ENCODE measurements around the gene ING1.
A peak's percentile ranks its signal among the peaks of the same experiment; 100 is the strongest.
"Not testable (repeated sequence)": the region's sequence is repeated elsewhere in the genome, so short reads cannot be mapped to it uniquely, and the experiment has no call there.

ING1 gene

DNA sequence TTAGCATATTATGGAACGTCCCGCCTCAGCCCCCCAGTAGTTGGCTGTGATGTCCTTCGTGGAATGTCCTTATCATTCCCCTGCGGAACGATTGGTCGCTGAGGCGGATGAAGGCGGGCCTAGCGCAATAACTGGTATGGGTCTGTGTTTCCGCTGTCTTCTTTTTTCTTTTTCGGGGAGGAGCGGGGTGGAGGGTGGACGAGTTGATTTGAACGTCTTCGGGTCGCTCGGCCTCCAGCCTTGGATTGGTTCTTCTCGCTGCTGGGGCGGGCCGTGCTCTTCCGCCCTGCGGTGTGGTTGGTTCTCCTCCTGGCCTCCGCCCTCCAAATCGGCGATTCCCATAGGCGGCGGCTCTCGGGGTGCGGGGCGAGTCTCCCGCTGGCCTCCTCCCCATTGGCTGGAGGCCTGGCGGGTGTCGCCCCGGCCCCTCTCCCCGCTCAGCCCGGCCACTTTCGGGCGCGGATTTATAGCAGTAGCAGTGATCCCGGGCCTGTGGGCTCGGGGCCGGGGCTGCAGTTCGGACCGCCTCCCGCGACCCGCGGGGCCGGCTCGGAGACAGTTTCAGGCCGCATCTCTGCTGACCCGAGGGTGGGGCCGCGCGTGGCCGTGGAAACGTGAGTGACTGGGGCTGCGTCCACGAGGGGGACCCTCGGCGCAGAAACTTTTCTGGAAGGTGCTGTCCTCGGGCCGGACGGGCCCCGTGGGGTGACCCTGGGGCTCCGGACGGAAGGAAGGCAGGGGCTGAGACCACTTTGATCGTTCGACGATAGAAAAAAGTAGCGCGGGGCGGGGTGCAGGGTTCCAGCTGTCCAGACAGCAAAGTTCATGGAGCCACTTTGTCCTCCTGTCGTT is 2.1 kb downstream of the ING1 start:
- peak; percentile 100 for DNase-seq (ENCODE audit: low spot score)

DNA sequence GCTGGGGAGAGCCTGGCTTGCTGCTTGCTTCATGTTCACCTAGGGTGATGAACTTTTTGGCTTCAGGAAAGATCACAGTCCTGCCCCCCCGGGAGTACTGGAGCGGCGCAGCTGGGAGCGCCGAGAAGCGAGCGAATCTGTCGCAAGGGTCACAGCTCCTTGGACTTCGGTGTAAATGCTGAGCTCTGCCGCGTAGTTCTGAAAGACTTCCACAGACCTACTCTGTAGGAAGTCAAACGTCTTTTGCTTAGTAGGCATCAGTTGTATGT is 2.7 kb downstream of the ING1 start:
- peak; percentile 47 for DNase-seq (ENCODE audit: low spot score)

DNA sequence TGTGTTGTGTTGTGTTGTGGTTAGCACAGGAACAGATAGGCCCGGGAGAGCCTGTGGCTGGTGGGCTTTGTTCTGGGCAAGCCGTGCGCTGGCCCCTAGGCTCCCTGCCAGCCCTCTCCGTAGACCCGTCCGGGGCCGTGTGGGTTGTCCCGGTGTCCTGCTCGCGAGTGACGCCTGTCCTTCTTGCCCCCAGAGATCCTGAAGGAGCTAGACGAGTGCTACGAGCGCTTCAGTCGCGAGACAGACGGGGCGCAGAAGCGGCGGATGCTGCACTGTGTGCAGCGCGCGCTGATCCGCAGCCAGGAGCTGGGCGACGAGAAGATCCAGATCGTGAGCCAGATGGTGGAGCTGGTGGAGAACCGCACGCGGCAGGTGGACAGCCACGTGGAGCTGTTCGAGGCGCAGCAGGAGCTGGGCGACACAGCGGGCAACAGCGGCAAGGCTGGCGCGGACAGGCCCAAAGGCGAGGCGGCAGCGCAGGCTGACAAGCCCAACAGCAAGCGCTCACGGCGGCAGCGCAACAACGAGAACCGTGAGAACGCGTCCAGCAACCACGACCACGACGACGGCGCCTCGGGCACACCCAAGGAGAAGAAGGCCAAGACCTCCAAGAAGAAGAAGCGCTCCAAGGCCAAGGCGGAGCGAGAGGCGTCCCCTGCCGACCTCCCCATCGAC is 5.7 kb downstream of the ING1 start:
- DNase-seq (ENCODE audit: low spot score), result no peak

DNA sequence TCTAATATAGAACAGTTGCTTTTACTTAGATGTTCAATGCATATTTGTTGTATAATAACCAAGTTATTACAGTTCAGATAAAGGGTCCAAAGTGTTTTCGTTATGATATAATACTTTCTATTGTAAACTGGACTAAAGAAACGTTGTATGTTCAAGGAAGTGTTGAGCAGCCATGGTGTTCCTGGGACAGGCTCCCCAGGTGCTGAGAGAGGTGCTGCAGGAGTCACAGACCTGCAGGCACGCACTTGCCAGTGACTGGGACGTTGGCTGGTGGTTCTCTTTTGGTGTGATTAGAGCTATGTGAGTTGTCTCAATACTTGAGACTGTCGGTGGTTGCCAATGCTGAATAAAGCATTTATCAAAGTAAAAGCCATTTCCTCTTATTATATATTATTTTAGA is 9.5 kb downstream of the ING1 start:
- no peak for DNase-seq (ENCODE audit: low spot score)

DNA sequence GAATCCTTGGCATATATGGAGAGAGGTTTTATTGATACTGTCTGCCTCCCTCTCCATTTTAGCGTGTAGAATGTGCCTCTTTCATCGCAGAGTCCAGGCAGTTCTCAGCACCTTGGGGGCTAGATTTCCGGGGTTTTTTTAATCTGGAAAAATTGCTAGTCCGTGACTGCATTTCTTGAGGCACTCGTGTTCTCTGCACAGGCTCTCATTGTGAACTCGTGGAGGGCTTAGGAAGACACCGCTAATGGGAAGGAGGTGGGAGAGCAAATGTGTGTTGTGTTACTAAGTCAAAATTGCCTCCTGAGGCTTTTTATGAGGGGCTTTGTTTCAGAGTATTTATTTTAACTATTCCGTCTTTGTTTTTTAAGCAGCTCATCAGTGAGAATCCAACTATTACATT is 10.1 kb downstream of the ING1 start:
- no peak for DNase-seq (ENCODE audit: low spot score)

DNA sequence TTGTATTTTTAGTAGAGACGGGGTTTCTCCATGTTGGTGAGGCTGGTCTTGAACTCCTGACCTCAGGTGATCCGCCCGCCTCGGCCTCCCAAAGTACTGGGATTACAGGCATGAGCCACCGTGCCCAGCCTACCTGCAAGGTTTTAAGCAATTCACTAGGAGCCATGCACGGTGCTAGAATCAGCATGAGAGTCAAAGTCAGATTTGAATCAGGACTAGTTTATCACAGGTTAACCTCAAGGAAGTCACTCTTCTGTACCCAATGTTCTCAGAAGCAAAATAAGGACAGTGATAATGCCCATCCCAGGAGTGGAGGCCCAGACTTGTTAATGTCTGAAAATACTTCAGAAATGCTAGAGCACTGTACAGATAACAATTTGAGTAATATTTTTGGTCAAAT is 12.7 kb downstream of the ING1 start:
- DNase-seq (ENCODE audit: low spot score), result not testable (repeated sequence)

DNA sequence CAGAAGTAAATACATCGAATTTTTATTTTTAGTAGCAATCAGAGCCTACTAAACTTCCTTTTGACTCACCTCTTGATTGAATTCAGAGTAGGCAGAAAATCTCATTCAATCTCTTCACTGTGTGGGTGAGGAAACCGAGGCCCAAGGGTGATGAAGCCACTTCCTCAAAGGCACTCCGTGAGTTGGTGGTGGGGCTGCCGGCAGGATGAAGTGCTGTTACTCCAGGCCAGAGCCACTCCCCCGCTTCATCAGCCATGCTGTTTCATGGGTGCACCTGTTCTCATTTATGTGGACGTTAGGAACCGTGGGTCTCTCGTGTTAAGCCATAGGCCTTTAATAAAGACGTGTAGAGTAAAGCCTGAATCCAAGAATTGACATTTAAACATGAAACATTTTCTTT is 13.2 kb downstream of the ING1 start:
- DNase-seq (ENCODE audit: low spot score), result no peak

DNA sequence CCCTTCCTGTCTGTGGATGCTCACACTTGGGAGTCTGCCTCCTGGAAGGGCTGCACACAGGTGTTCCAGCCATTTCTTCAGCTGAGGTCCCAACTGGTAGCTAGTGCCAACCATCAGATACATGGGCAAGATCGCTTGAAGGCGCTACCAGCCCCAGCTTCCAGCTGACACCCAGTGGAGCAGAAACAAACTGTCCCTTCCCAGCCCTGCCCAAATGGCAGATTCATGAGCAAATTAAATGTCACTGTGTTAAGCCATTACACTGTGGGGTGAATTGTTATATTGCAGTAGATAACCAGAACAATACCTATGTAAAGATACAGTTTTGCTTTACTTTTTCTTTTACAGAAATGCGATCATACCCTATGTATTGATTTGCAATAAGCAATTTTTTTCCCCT is 17.6 kb downstream of the ING1 start:
- DNase-seq (ENCODE audit: low spot score), result no peak

DNA sequence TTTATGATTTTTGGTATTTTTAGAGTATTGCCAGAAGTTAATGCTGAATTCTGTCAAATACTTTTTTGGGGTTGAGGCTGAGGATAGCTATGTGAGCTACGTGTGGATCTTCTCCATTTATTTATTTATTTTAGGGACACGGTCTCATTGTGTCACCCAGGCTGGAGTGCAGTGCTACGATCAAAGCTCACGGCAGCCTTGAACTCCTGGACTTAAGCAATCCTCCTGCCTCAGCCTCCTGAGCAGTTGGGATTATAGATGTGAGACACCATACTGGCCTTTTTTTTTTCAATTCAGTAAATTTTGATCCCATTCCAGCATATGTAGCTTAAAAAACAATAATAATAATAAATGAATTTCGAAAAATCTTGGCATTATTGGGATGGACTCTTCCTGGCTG is 21.1 kb downstream of the ING1 start:
- no peak for DNase-seq (ENCODE audit: low spot score)

DNA sequence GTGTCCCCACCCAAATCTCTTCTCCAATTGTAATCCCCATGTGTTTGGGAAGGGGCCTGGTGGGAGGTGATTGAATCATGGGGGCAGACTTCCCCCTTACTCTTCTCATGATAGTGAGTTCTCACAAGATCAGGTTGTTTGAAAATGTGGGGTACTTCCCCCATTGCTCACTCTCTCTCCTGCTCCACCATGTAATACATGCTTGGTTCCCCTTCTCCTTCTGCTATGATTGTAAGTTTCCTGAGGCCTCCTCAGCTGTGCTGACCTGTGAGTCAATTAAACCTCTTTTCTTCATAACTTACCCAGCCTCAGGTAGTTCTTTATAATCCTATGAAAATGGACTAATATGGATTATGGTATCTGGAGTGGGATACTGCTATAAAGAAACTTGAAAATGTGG is 24.1 kb downstream of the ING1 start:
- DNase-seq (ENCODE audit: low spot score), result no peak

DNA sequence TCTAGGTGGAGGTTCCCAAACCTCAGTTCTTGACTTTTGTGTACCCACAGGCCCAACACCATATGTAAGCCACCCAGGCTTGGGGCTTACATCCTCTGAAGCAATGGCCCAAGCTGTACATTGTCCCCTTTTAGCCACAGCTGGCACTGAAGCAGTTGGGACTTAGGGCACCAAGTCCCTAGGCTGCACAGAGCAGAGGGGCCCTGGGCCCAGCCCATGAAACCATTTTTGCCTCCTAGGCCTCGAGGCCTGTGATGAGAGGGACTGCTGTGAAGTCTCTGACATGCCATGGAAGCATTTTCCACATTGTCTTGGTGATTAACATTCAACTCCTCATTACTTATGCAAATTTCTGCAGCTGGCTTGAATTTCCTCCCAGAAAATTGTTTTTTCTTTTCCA is 30.2 kb downstream of the ING1 start:
- DNase-seq (ENCODE audit: low spot score), result no peak

DNA sequence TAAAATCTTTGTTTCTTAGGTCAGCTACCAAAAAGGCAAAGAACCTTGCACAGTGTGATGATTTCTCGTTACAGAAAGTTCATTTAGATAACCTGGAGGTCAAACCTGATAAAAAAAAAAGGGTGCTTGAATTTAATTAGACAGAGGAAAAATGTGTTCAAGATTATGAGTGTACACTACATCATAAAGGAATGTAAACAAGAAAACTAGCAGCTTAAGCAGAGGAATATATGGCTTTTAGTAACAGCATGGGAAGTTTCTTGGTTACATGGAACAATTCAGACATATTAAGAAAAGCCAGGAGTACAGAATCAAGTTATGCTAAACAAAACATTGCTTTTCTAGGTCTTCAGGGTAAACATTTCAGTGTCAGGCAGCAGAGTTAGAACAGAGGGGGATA is 32.9 kb downstream of the ING1 start:
- no peak for DNase-seq (ENCODE audit: low spot score)

DNA sequence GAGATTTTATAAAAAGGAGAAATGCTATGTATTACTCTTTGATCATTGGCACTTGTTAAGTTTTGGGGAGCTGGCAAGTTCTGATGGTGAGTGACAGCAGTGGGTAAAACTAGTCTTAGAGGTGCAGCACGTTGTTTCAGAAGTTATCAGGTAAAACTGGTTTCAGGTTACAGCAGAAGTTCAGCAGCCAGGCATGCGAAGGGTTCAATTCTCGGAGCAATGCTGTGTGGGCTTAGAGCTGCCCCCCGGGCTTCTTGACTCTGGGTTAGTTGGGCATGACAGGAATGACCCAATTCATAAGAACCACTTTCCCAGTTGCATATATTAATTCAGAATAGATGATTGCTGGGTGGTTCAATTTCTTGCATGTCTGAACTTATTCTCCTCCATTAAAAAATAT is 34.8 kb downstream of the ING1 start:
- no peak for DNase-seq (ENCODE audit: low spot score)

DNA sequence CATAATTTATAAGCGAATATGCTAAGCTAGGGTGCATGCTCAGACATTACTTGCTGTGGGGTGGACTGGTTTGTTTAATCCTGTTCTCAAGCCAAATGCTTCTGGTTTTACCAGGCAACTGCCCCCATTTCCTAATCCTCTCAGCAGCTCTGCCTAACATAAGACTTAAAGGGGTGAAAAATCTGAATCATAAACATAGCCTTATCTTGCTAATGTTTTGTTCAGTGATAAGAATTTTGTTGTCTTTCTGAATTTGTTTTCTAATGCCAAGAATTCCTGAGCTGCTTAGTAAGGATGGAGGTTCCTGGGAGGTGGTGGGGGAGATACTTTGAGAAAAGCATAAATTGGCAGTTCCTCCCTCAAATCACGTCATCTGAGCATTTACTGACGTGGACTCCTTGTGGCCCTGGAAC is 42.7 kb downstream of the ING1 start:
- no peak for DNase-seq (ENCODE audit: low spot score)

DNA sequence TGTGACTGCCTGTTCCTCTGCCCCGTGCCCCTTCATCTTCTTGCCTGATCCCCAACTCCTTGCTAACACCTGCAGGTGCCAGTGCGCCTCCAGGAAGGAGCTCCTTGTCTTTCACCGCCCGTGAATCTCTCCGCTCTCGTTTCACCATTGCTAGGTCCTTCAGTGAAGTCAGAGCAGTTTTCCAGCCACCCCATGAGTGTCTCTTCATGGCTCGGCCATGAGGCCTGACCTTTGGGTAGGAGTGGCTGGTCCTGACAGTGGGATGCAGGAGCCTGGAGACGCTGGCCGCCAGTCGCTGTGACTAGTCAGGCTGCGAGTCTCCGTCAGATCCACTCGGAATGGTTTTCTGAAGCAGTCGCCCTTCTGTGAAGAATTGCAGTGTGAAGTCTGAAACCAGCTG is 43.8 kb downstream of the ING1 start:
- DNase-seq (ENCODE audit: low spot score), result no peak

DNA sequence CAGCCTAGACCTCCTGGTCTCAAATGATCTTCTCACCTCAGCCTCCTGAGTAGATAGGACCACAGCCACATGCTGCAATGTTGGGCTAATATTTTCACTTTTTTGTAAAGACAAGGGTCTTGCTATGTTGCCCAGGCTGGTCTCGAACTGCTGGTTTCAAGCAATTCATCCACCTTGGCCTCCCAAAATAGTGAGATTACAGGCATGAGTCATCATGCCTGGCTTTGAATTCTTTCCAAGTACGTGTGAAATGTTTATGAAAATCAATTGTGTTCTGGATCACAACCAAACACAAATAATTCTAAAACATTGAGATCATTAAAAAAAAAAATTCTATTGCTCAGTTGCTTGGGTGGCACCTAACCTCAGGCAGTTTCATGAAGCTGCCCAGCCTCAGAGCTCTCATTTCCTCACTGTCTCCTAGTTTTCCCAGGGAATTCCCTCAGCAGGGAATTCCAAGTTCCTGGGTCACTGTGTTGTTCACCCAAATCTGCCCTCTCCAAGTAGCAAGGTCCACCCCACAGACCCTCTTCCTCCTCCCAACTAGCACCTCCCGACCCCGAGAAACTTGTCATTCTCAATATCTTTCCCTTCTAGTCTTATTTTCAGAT is 44.8 kb downstream of the ING1 start:
- peak; percentile 2 for DNase-seq (ENCODE audit: low spot score)

DNA sequence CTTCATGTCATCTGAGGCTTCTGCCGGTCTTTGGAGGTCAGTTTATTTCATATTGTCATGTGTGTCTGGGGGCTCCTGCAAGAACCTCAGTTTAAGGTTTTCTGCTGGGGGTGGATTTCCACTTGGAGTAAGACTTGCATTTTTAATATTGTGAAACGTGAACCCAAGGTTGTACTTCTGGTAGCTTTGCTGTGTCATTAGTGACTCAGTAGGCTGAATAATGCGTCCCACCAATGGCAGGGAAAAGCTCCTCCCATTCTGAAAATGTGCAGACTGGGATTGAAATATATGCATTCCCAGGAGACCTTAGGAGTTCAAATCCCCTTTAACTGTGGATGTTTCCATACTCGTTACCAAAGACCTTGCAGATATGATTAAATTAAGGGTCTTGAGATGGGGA is 46.2 kb downstream of the ING1 start:
- no peak for DNase-seq (ENCODE audit: low spot score)

DNA sequence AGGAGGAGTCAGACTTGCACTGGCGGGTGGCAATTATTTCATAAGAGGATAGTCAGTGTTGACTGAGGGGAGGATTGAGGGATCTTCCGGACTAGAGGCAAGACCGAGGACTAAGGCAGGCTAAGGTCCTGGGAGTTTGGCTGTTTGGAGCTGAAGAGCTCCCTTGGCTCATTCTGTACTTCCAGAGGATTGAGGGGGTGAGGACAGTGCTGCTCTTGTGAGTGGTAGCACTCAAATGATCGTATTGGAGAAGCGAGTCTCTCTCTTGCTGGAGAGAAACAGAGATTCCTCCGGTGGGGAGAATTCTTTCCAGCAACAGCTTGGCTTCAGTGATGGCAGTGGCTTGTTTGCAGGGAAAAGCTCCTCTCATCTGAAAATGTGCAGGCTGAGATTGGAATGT is 47.1 kb downstream of the ING1 start:
- no peak for DNase-seq (ENCODE audit: low spot score)

DNA sequence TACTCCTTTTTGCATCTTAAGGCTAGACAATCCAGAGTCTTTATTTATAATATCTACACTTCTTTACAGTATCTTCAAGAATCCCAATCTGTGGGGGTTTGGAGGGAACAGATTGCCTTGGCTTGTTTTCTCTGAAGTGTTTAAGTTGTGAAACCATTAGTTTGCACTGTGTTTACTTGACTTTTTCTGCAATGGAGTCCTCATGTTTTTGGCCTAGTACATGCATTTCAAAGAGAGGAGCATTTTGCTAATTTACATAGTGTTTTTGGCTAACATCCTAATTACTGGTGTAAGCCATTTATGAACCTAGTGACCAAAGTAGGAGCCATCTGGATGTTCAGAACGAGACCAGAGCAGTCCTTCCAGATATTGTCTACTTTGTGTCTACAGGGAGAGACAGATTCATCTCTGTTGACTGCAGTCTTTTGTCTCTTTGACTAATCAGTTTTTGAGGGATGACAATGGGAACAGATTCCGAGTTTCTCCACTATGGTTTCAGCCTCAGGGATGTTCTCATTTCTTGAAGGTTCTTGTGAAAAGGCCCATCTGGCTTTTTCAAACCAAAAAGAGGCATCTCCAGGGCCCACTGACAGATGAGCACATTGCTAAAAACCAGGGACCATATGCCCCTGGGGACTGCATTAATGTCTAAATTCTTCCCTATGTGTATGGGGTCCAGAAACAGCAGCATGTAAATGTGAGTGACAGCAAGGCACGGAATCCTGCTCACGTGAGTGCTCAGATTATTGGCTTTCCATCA is 53.4 kb downstream of the ING1 start:
- DNase-seq (ENCODE audit: low spot score), result no peak

DNA sequence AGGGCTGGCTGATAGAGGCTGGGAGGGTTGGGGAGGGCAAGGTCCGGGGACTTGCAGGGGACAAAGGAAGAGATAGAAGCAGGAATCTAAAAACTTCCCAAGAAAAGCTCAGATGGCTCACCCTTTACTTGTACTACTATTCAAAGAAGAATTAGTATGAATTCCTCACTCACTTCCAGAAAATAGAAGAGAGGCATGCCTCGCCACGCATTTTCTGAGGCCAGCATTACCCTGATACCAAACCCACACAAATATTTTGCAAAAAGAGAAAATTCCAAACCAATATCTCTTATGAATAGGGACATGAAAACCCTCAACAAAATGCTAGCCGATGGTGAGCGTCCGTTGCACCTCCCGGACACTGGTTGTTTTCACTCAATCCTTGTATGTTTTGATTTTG is 54.0 kb downstream of the ING1 start:
- DNase-seq (ENCODE audit: low spot score), result no peak

DNA sequence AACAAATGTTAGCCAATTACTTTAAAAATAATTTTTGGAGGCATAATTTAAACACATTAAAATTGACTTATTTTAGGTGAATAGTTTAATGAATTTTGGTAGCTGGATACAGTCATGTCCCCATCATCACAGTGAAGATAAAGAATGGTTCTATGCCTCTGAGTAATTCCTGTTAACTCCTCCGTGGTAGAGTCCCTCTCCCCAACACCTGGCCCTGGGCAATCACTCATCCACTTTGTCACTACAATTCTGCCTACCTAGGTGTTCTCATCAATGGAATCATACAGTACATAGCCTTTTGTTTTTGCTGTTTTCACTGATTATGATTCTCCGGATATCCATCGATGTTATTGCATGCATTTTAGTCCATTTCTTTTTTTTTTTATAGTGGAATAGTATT is 55.6 kb downstream of the ING1 start:
- DNase-seq (ENCODE audit: low spot score), result no peak

DNA sequence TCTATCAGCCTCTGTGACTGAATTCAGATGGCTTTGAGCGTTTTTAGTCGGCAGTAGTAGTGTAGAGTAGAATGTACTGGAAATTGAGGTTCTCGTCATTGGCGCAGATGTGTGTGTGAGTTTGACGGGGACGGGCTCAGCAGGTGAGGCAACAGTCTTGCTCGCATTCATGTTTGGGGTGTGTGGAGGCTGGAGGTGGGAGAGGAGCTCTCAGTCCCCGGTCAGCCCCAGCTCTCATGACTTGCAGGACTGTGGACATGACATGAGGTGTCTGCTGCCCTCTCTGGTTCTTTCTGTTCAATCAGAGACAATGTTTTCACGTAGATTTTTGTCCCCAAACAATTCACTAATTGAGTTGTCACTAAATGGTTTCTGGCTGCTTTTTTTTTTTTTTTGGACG is 57.2 kb downstream of the ING1 start:
- no peak for DNase-seq (ENCODE audit: low spot score)

DNA sequence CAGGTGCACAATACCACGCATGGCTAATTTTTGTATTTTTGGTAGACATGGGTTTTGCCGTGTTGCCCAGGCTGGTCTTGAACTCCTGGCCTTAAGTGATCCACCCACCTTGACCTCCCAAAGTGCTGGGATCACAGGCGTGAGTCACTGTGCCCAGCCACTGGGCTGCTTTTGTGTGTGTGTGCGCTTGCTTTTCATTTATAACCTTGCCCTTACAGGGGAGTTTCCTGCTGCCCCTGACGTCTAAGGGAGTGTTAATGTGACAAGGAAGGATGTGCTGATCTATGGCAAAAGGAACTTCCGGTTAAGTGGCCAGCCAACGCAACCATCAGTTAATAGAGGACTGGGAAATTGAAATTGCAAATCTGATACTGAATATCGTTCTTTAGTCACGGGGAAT is 57.7 kb downstream of the ING1 start:
- DNase-seq (ENCODE audit: low spot score), result peak; percentile 79

All from kidney tubule cell (primary cell).